LNCaP clone FGC (cell line): Measurements from ENCODE around the gene SIN3A.
"Not testable (repeated sequence)": the region's sequence is repeated elsewhere in the genome, so short reads cannot be mapped to it uniquely, and the experiment has no call there.

ENCODE experiments used
- DNase-seq: peaks from one replicate; pipeline ENCODE4 v3.0.0-alpha.2; 2011; ENCODE audit warnings: low read depth
- H3K4me3 ChIP-seq: 2 replicates; pipeline ENCODE4 v1.5.1; 2011; ENCODE audit warnings: mild to moderate bottlenecking, low read depth, low read length, control low read depth
- TF ChIP-seq, protein P1 (sequence below): IDR thresholded peaks from 2 replicates; pipeline ENCODE4 v1.5.1; 2012; ENCODE audit warnings: mild to moderate bottlenecking; ENCODE audit not compliant: control insufficient read depth, insufficient read depth; ENCODE audit errors: extremely low read depth

SIN3A gene

GRCh38 chr15:75416584-75416983 is 34.9 kb downstream of the SIN3A start:
- no peak for DNase-seq
- TF ChIP-seq, protein P1, sequence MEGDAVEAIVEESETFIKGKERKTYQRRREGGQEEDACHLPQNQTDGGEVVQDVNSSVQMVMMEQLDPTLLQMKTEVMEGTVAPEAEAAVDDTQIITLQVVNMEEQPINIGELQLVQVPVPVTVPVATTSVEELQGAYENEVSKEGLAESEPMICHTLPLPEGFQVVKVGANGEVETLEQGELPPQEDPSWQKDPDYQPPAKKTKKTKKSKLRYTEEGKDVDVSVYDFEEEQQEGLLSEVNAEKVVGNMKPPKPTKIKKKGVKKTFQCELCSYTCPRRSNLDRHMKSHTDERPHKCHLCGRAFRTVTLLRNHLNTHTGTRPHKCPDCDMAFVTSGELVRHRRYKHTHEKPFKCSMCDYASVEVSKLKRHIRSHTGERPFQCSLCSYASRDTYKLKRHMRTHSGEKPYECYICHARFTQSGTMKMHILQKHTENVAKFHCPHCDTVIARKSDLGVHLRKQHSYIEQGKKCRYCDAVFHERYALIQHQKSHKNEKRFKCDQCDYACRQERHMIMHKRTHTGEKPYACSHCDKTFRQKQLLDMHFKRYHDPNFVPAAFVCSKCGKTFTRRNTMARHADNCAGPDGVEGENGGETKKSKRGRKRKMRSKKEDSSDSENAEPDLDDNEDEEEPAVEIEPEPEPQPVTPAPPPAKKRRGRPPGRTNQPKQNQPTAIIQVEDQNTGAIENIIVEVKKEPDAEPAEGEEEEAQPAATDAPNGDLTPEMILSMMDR = no peak
- H3K4me3 ChIP-seq = no peak overlapping the region

DNA sequence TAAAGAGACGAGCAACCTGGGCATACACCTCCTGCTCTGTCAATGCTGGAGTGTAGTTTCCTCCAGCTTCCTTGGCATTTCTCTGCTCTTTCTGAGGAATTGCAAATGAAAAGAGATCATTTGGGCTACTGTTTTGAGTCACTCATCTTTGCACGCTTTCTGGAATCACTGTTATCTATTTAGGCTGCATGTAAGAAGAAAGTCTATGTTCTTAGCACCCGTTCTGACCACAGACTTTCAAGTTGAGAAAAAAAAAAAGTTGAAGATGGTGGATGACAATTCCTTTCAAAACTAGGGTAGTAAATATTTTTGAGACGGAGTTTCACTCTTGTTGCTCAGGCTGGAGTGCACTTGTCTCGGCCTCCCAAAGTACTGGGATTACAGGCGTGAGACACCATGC is 41.3 kb downstream of the SIN3A start:
- no peak overlapping the region for H3K4me3 ChIP-seq
- DNase-seq = no peak
- TF ChIP-seq, protein P1 = no peak

DNA sequence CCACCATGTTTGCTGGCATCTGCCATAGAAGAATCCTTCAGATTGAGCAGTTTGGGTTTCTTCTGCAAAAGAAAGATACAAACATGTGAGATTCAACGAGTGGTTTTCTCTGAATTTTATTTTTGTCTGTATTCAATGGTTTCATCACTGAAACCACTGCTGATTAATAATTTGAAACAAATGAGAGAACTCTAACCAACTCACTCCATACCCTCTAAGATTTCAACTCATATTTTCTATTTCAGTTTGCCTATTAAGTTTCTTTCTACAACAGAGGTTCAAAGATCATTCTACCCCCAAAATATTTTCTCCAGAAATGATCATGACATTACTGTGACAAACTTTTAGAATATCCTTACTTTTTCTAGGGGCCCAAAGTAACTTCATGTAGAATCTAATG is 44.4 kb downstream of the SIN3A start:
- H3K4me3 ChIP-seq = no peak overlapping the region
- no peak for DNase-seq
- TF ChIP-seq, protein P1 = no peak

- TF ChIP-seq, protein P1 = no peak
- H3K4me3 ChIP-seq = no peak overlapping the region
- peak; percentile 27 for DNase-seq
Observed at GRCh38 chr15:75403892-75404291, 47.6 kb downstream of the SIN3A start.

GRCh38 chr15:75397494-75397893 is 54.0 kb downstream of the SIN3A start:
- no peak overlapping the region for H3K4me3 ChIP-seq
- TF ChIP-seq, protein P1 = no peak
- DNase-seq = no peak

- TF ChIP-seq, protein P1 = no peak
- no peak for DNase-seq
- H3K4me3 ChIP-seq = no peak overlapping the region
Observed at GRCh38 chr15:75389791-75390382, 61.6 kb downstream of the SIN3A start.

DNA sequence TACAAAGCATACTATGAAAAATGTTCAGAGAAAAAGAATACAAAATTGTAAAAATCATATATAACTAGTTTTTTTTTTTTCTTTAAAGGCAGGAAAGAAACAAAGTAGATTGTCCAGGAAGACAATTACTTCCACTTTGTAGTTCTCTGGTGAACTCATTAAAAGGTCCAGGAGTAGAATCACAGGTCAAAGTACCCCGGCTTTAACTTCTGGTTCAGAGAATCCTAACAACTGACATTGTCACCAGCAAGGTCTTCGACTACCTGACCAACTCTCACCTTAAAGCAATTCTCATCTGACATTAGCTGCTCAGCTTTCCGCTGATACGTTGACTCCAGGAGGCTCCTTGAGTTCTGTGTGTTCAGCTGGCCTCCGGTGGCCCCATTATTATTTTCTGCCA is 67.5 kb downstream of the SIN3A start:
- DNase-seq = not testable (repeated sequence)

GRCh38 chr15:75380773-75381172 is 70.7 kb downstream of the SIN3A start:
- no peak for DNase-seq
- no peak overlapping the region for H3K4me3 ChIP-seq
- TF ChIP-seq, protein P1 = no peak

More for the DNA sequence above, 67.5 kb downstream of the SIN3A start:
- not testable (repeated sequence) for H3K4me3 ChIP-seq
